ENCODE measurements around the gene SLC25A38.

Gene SLC25A38

GRCh38 chr3:39419742-39420315 lies 36.7 kb downstream of the SLC25A38 start:
- no peak for DNase-seq
- in situ Hi-C loops (cut with HindIII; ENCODE audit: low pct_ligation_motif_present, low pct_unique_long_range_greater_than_20kb, low sequenced_read_pairs): no loop called here

GRCh38 chr3:39420543-39420942 lies 37.4 kb downstream of the SLC25A38 start:
- in situ Hi-C loops (cut with HindIII; ENCODE audit: low pct_ligation_motif_present, low pct_unique_long_range_greater_than_20kb, low sequenced_read_pairs): no loop called here

GRCh38 chr3:39423436-39423970 lies 40.3 kb downstream of the SLC25A38 start:
- no peak for DNase-seq
- in situ Hi-C loops (cut with HindIII; ENCODE audit: low pct_ligation_motif_present, low pct_unique_long_range_greater_than_20kb, low sequenced_read_pairs): no loop called here

More at GRCh38 chr3:39420543-39420942, 37.4 kb downstream of the SLC25A38 start:
- DNase-seq: no peak

- in situ Hi-C loops (cut with HindIII; ENCODE audit: low pct_ligation_motif_present, low pct_unique_long_range_greater_than_20kb, low sequenced_read_pairs): no loop called here
- no peak for DNase-seq
These were observed 43.1 kb downstream of the SLC25A38 start for GRCh38 chr3:39426312-39426711.

- no peak for DNase-seq
- in situ Hi-C loops (cut with HindIII; ENCODE audit: low pct_ligation_motif_present, low pct_unique_long_range_greater_than_20kb, low sequenced_read_pairs): no loop called here
These were observed 44.3 kb downstream of the SLC25A38 start for GRCh38 chr3:39427506-39427905.

GRCh38 chr3:39428745-39429201 lies 45.6 kb downstream of the SLC25A38 start:
- in situ Hi-C loops (cut with HindIII; ENCODE audit: low pct_ligation_motif_present, low pct_unique_long_range_greater_than_20kb, low sequenced_read_pairs): no loop called here
- no peak for DNase-seq

GRCh38 chr3:39429466-39429865 lies 46.3 kb downstream of the SLC25A38 start:
- no peak for DNase-seq
- in situ Hi-C loops (cut with HindIII; ENCODE audit: low pct_ligation_motif_present, low pct_unique_long_range_greater_than_20kb, low sequenced_read_pairs): no loop called here

- in situ Hi-C loops (cut with HindIII; ENCODE audit: low pct_ligation_motif_present, low pct_unique_long_range_greater_than_20kb, low sequenced_read_pairs): no loop called here
- no peak for DNase-seq
These were observed 49.2 kb downstream of the SLC25A38 start for GRCh38 chr3:39432342-39432741.

GRCh38 chr3:39433642-39434041 lies 50.5 kb downstream of the SLC25A38 start:
- in situ Hi-C loops (cut with HindIII; ENCODE audit: low pct_ligation_motif_present, low pct_unique_long_range_greater_than_20kb, low sequenced_read_pairs): no loop called here
- peak; percentile 79 for DNase-seq

- DNase-seq: no peak
- in situ Hi-C loops (cut with HindIII; ENCODE audit: low pct_ligation_motif_present, low pct_unique_long_range_greater_than_20kb, low sequenced_read_pairs): no loop called here
These were observed 51.4 kb downstream of the SLC25A38 start for GRCh38 chr3:39434574-39434973.

- no peak for DNase-seq
- in situ Hi-C loops (cut with HindIII; ENCODE audit: low pct_ligation_motif_present, low pct_unique_long_range_greater_than_20kb, low sequenced_read_pairs): no loop called here
These were observed 52.0 kb downstream of the SLC25A38 start for GRCh38 chr3:39435006-39435748.

GRCh38 chr3:39438880-39439279 lies 55.7 kb downstream of the SLC25A38 start:
- in situ Hi-C loops (cut with HindIII; ENCODE audit: low pct_ligation_motif_present, low pct_unique_long_range_greater_than_20kb, low sequenced_read_pairs): no loop called here

GRCh38 chr3:39440316-39440715 lies 57.1 kb downstream of the SLC25A38 start:
- no peak for DNase-seq
- in situ Hi-C loops (cut with HindIII; ENCODE audit: low pct_ligation_motif_present, low pct_unique_long_range_greater_than_20kb, low sequenced_read_pairs): no loop called here

More at GRCh38 chr3:39438880-39439279, 55.7 kb downstream of the SLC25A38 start:
- DNase-seq: no peak

- peak; percentile 10 for DNase-seq
- in situ Hi-C loops (cut with HindIII; ENCODE audit: low pct_ligation_motif_present, low pct_unique_long_range_greater_than_20kb, low sequenced_read_pairs): no loop called here
These were observed 60.4 kb downstream of the SLC25A38 start for GRCh38 chr3:39443530-39443929.

GRCh38 chr3:39445927-39446326 lies 62.8 kb downstream of the SLC25A38 start:
- DNase-seq: no peak
- in situ Hi-C loops (cut with HindIII; ENCODE audit: low pct_ligation_motif_present, low pct_unique_long_range_greater_than_20kb, low sequenced_read_pairs): no loop called here

GRCh38 chr3:39446444-39446843 lies 63.3 kb downstream of the SLC25A38 start:
- DNase-seq: no peak
- in situ Hi-C loops (cut with HindIII; ENCODE audit: low pct_ligation_motif_present, low pct_unique_long_range_greater_than_20kb, low sequenced_read_pairs): no loop called here

Measured in ACHN (cell line).